Measurements from ENCODE around the gene CRX.
"Not testable (repeated sequence)": the region's sequence is repeated elsewhere in the genome, so short reads cannot be mapped to it uniquely, and the experiment has no call there.

Gene CRX

DNA sequence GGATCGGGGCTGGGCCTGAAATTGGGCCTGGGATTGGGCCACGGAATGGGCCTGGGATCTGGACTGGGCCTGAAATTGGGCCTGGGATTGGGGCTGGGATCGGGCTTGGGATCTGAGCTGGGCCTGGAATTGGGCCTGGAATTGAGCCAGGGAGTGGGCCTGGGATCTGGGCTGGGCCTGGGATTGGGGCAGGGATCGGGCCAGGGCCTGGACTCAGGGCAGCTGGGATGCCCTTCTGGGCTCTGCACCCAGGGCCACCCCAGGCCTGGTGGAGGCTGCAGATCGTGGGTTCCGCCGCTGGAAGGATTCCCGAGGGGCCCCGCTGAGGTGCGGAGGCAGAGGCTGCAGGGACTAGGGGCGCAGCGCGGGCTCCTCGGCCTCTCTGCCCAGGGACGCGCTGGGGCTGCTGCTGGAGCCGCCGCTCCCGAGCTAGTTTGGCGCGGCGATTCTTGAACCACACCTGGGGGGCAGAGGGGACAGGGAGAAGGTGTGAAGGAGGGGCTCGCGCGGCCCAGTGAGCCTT lies 19.2 kb upstream of the CRX start:
- no peak for DNase-seq (ENCODE audit: low read depth)

DNA sequence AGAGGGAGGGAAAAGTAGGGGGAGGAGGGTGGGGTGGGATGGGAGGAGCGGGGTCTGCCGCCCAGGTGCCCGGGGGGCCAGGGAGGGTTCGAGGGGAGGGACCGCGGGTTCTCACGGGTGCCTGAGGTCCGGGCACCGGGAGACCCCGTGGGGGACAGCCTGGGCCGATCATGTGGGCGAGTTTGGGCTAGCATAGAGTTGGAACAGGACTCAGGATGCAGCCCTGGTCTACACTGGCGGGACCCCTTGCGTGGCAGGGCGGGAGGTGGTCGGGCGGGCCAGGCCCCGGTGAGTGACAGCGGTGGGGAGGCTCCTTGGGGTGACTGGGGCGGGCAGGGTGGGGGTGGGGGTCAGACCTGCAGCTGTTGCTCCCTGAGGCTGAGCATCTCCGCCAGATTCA lies 18.6 kb upstream of the CRX start:
- H3K4me3 ChIP-seq (ENCODE audit: low read depth, low read length): not testable (repeated sequence)

More for the DNA sequence above, 19.2 kb upstream of the CRX start:
- H3K4me3 ChIP-seq (ENCODE audit: low read depth, low read length): no peak overlapping the region

DNA sequence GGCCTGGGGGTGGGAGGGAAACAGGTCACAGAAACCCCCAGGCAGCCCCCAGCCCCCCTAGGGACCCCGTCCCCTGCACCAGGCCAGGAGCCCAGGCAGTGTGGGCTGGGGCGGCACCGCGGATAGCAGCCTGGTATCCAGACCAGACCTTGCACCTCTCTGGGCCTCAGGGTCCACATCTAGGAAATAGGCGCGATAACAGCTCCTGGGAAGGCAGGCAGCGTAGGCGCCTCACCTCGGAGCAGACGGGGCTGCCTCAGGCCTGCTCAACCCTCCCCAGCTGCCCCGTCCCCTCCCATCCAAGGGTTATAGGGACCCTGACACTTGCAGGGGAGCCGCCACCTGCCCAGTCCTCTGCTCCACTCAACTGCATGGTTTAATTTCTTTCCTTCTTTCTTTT lies 18.1 kb upstream of the CRX start:
- DNase-seq (ENCODE audit: low read depth); H3K4me3 ChIP-seq (ENCODE audit: low read depth, low read length): not testable (repeated sequence)

More for the DNA sequence above, 18.6 kb upstream of the CRX start:
- DNase-seq (ENCODE audit: low read depth): not testable (repeated sequence)

DNA sequence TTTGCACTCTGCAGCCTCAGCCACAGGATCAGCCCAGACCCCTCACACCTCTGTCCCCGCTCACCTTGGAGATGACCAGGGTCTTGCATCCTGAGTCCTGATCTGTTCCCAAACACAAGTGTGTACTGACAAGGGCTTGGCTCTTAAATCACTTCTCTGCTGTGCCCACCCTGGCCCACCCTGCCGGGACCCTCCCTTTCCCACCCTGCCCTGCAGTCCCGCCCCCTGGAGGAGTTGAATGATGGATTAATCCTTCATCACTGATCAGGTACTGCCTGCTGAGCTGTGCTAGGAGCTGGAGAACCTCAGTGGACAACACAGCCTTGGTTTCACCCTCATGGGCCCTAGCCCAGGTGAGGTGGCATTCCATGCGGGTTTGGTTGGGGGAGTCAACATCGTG lies 17.3 kb upstream of the CRX start, which contains the start of gene TPRX1:
Gene TPRX1, minus strand, starts transcription at position 101 of the 400 bp plus-strand sequence. Its CDS starts 12 bp downstream, at position 89.
- H3K4me3 ChIP-seq (ENCODE audit: low read depth, low read length); DNase-seq (ENCODE audit: low read depth): not testable (repeated sequence)

DNA sequence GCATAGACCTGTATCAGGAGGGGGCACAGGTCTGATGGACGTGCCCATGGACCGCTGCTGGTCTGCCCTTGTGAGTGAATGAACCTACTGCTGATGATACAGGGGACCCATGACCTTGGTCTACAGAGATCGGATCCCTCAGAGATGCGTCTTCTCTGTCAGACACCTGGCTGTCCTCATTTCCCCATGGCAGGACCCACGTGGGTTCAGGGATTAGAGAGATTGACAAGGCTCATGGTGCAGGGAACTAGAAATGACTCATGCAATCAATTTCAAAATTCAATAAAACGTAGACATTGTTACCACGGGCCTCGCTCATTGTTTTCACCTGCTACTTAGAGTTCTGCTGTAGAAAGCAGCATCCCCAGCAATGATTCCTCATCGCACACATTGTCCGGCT lies 16.4 kb upstream of the CRX start:
- H3K4me3 ChIP-seq (ENCODE audit: low read depth, low read length): no peak overlapping the region
- DNase-seq (ENCODE audit: low read depth): no peak

DNA sequence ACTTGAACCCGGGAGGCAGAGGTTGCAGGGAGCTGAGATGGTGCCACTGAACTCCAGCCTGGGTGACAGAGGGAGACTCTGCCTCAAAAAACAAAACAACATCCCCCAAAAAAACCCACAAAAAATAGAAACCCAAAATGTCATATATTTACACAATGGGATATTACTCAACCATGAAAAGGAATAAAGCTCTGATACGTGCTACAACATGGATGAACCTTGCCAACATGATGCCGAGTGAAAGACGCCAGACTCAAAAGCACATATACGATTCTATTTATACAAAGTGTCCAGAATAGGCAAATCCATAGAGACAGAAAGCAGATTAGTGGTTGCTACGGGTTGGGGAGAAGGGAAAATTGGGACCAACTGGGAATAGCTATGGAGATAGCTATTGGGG lies 15.3 kb upstream of the CRX start:
- DNase-seq (ENCODE audit: low read depth): no peak
- H3K4me3 ChIP-seq (ENCODE audit: low read depth, low read length): no peak overlapping the region

DNA sequence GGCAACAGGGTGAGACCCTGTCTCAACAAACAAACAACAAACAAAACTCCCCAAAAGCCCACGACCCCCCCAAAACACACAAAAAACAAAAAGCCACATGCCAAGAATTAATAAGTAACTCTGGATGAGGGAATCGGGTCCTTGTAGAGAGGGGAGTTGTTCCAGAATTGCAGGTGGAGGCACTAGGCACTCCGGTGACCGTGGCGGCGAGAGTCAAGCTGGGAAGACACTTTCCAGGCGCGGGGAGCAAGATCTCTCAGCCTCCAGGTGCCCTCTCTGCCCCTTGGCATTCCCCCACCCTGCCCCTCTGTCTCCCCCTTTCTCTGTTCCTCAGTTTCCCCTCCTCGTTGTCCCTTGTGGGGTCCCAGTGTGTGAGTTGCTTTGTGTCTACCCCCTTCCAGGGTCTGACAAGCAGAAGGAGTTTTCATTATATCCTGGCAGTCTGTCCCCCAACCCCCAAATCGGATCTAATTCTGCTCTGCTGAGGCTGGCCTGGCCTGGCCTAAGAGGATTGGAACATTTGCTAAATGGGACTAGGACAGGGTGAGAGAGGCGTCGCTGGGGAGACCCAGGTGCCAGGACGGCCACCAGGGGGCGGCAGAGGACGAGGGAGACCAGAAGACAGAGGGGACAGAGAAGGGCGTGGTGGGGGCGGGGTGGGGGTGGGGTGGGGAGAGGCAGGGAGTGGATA lies 8.3 kb upstream of the CRX start:
- H3K4me3 ChIP-seq (ENCODE audit: low read depth, low read length): no peak overlapping the region

DNA sequence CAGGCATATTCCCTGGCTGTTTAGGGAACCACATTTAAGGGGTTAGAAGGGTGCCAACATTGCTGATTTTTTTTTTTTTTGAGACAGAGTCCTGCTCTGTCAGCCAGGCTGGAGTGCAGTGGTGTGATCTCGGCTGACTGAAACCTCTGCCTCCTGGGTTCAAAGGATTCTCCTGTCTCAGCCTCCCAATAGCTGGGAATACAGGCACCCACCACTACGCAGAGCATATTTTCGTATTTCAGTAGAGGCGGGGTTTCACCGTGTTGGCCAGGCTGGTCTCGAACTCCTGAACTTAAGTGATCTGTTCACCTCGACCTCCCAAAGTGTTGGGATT lies 7.8 kb upstream of the CRX start:
- H3K4me3 ChIP-seq (ENCODE audit: low read depth, low read length): no peak overlapping the region
- no peak for DNase-seq (ENCODE audit: low read depth)

More for the DNA sequence above, 8.3 kb upstream of the CRX start:
- DNase-seq (ENCODE audit: low read depth): no peak

DNA sequence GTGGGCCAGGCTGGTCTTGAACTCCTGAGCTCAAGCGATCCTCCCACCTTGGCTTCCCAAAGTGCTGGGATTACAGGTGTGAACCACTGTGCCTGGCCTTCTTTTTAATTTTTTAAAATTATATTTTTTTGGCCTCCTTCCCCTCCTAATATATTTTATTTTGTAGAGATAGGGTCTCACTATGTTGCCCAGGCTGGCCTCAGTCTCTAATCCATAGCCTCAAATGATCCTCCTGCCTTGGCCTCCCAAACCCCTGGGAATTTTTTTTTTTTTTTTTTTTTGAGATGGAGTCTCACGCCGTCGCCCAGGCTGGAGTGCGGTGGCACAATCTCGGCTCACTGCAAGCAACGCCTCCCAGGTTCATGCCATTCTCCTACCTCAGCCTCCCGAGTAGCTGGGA lies 5.5 kb upstream of the CRX start:
- not testable (repeated sequence) for H3K4me3 ChIP-seq (ENCODE audit: low read depth, low read length); DNase-seq (ENCODE audit: low read depth)

DNA sequence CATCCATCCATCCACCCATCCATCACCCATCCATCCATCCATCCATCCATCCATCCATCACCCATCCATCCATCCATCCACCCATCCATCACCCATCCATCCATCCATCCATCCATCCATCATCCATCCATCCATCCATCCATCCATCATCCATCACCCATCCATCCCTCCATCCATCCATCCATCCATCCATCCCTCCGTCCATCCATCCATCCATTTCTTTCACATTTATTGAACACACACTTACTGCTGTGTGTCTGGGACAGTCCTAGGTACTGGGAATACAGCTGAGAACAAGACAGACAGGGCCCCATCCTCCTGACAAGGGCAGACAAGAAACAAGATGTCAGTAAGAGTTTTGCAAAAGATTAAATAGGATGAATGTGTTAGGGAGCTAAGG lies 3.5 kb upstream of the CRX start:
- DNase-seq (ENCODE audit: low read depth): not testable (repeated sequence)

DNA sequence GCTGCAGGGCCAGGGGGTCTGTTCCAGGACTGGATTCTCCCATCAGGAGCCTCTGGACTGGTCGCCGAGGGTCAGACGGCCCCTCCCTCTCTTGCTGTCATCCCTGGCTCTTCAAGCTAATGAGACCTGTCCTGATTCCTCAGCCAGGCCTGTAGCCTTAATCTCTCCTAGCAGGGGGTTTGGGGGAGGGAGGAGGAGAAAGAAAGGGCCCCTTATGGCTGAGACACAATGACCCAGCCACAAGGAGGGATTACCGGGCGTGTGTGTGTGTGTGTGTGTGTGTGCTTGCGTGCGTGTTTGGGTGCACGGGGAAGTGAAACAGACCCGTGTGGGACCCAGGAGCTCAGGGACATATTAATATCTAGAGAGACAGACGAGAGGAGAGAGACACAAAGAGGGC lies 1.9 kb upstream of the CRX start:
- DNase-seq (ENCODE audit: low read depth): no peak
- H3K4me3 ChIP-seq (ENCODE audit: low read depth, low read length): no peak overlapping the region

More for the DNA sequence above, 3.5 kb upstream of the CRX start:
- not testable (repeated sequence) for H3K4me3 ChIP-seq (ENCODE audit: low read depth, low read length)

DNA sequence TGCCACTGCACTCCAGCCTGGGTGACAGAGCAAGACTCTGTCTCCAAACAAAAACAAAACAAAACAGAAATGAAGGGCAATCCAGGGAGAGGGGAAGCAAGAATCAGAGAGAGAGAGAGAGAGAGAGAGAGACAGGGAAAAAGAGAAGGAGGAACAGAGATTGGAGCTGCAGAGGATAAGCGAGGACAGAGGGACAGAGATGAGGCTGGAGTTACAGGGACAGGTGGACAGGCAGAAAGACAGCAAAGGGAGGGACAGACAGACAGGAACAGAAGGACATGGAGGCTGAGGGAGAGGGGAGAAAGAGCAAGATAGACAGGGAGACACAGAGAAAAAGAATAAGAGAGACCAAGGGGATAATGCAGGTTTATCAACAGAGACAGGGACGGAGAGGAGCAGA lies 1.3 kb upstream of the CRX start:
- no peak overlapping the region for H3K4me3 ChIP-seq (ENCODE audit: low read depth, low read length)
- DNase-seq (ENCODE audit: low read depth): no peak

DNA sequence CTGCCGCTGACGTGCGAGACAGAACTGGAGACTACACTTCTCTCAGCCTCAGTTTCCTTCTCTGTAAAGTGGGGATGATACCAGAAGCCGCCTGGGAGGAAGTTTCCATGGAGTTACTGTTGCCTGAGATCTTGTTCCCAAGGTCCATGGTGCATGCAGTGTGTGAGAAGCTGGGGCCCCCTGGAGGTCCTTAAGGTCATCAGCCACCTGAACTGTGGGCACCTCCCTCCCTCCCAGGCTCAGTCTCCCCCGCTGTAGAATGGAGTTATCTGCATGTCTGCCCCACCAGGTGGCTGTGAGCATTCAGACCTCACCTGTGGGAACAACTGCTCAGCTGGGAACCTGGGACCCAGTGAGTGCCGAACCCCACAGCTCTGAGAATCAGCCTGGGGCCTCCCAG lies 2.7 kb downstream of the CRX start:
- DNase-seq (ENCODE audit: low read depth): no peak
- H3K4me3 ChIP-seq (ENCODE audit: low read depth, low read length): no peak overlapping the region

DNA sequence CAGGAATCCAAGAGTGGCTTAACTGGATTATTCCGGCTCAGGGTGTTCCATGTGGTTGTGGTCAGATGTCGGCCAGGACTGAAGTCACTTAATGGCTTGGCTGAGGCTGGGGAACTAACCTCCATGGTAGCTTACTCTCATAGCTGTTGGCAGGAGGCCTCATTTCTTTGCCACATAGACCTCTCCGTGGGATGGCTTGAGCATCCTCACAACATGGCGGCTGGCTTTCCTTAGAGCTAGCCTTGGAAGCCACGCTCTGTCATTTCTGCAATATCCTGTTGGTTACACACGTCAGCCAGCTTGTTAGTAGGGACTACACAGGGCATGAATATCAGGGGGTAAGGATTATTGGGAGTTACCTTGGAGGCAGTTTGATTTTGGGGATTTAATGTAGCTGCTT lies 5.1 kb downstream of the CRX start:
- DNase-seq (ENCODE audit: low read depth): no peak
- no peak overlapping the region for H3K4me3 ChIP-seq (ENCODE audit: low read depth, low read length)

DNA sequence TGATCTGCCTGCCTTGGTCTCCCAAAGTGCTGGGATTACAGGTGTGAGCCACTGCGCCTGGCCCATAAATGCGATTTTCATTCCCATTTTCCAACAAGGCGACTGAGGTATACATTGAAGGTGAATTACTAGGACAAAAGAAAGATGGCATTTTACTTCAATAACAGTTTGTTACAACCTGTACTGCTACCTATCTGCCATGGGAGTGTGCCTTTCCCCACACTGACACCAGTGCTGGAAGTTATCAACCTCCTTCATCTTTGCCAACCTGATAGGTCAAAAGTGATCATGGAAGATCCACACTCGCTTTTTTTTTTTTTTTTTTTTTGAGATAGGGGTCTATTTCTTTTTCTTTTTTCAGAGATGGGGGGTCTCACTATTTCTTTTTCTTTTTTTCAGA lies 11.0 kb downstream of the CRX start:
- DNase-seq (ENCODE audit: low read depth): no peak
- no peak overlapping the region for H3K4me3 ChIP-seq (ENCODE audit: low read depth, low read length)

DNA sequence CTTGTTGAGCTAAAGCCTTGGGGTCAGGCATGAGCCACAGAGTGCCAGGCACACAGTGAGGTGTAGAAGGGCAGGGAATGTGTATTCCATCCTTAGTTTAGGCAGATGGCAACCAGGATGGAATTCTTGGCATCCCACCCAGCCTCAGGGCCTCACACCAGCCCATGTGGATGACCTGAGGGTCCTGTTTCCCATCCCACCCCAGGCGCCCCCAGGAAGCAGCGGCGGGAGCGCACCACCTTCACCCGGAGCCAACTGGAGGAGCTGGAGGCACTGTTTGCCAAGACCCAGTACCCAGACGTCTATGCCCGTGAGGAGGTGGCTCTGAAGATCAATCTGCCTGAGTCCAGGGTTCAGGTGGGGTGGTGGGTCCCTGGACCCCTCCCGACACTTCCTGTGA lies 14.3 kb downstream of the CRX start:
- DNase-seq (ENCODE audit: low read depth): no peak
- no peak overlapping the region for H3K4me3 ChIP-seq (ENCODE audit: low read depth, low read length)

DNA sequence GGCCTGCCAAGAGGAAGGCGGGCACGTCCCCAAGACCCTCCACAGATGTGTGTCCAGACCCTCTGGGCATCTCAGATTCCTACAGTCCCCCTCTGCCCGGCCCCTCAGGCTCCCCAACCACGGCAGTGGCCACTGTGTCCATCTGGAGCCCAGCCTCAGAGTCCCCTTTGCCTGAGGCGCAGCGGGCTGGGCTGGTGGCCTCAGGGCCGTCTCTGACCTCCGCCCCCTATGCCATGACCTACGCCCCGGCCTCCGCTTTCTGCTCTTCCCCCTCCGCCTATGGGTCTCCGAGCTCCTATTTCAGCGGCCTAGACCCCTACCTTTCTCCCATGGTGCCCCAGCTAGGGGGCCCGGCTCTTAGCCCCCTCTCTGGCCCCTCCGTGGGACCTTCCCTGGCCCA lies 17.7 kb downstream of the CRX start:
- DNase-seq (ENCODE audit: low read depth): no peak
- no peak overlapping the region for H3K4me3 ChIP-seq (ENCODE audit: low read depth, low read length)

DNA sequence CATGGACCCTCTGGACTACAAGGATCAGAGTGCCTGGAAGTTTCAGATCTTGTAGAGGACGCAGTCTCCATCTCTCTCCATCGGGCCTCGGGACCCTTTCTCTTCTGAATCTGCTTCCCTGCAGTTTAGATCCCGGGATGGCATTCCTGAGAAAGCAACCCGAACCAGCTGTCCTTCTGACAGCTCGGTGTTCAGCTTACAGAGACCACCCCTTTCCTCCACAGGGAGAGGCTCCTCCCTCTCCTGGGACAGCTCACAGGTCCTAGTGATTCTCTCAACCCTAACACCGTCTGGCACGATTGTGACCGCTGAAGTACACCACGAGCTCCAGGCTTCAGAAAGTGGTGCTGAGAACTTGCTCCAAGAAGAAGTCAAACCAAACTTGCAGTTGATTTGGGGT lies 18.2 kb downstream of the CRX start:
- no peak for DNase-seq (ENCODE audit: low read depth)
- H3K4me3 ChIP-seq (ENCODE audit: low read depth, low read length): no peak overlapping the region

DNA sequence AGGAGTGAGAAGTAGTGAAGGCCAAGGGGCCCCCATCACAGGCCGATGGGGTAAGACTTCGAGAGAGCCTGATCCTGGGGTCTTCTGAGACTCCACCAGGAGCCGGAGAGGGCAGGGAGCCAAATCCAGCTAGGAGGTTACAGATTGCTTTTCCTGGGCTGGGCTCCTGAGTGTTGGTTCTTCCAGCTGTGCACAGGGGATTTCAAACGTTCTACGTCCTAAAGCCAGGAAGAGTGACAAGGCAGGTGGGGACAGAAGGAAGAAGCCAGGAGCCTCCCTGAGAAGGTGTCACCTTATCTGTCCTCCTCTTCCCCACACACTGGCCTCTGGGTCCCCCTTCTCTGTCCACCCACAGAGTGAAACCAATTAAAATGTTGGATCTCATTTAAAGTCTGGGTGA lies 21.2 kb downstream of the CRX start:
- DNase-seq (ENCODE audit: low read depth): no peak
- H3K4me3 ChIP-seq (ENCODE audit: low read depth, low read length): no peak overlapping the region

DNA sequence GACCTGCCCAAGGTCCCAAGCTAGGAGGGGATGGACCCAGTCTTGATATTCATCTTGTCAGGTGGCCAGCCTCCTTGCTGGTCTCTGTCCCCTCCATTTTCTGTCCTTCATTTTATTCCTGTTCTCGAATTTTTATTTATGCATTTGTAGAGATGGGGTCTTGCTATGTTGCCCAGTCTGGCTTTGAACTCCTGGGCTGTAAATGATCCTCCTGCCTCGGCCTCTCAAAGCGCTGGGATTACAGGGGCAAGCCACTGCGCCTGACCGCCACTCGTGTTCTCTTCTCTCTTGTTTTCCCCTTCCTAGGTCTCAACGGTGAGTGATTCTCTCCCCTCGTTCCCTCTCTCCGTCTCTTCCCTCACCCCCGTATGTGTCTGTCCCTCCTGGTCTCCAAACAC lies 26.7 kb downstream of the CRX start:
- no peak for DNase-seq (ENCODE audit: low read depth)

DNA sequence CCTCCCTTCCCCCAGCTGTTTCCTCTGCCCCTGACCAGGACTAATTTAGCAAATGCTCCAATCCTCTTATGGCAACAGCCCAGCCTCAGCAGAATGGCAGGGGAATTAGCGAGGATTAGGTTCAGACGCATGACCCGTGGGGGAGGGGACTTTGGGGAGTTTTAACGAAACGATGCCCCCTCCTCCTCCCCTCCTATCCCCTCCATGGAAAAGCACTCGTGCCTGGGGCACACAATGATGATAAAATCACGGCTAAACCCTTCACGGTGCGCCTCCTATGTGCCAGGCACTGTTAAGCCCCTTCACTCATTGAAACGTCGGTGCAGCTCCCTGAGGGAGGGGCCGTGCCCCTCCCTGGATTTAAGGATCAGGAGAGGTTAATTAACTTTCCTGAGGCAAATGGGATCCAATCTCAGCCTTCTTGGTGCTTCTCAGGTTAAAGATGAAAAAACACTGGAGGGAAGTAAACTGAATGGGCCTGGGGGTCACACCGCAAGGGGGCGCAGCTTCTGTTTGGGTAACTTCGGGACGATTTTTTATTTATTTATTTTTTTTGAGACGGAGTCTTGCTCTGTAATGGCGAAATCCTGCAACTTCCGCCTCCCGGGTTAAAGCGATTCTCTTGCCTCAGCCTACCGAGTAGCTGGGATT lies 27.2 kb downstream of the CRX start:
- no peak overlapping the region for H3K4me3 ChIP-seq (ENCODE audit: low read depth, low read length)

More for the DNA sequence above, 26.7 kb downstream of the CRX start:
- no peak overlapping the region for H3K4me3 ChIP-seq (ENCODE audit: low read depth, low read length)

More for the DNA sequence above, 27.2 kb downstream of the CRX start:
- no peak for DNase-seq (ENCODE audit: low read depth)
